Ascending aorta (tissue), 2 donors: ENCODE data around the gene TRPM6. TPM values are rescaled to one million over a fixed set of nuclear protein-coding genes. Genes with fewer than 3 reads are reported as not detected.

Source experiments
- DNase-seq, 2 donors: peaks; one replicate each; pipeline ENCODE4 v3.0.0-alpha.2; 2019; ENCODE audit warnings: low spot score in 2 of 2
- H3K27ac ChIP-seq, 2 donors: fragments of 200-600 bp; sonication (generic); one replicate each; pipeline ENCODE4 v1.5.1; 2016 to 2017; ENCODE audit warnings: mild to moderate bottlenecking in 1 of 2
- H3K27me3 ChIP-seq: fragments of 200-600 bp; sonication (generic); one replicate; pipeline ENCODE4 v1.5.1; 2017
- H3K36me3 ChIP-seq, 2 donors: fragments of 200-600 bp; sonication (generic); one replicate each; pipeline ENCODE4 v1.5.1; 2016
- H3K4me1 ChIP-seq, 2 donors: fragments of 200-600 bp; sonication (generic); one replicate each; pipeline ENCODE4 v1.5.1; 2016 to 2017; ENCODE audit warnings: mild to moderate bottlenecking in 1 of 2
- H3K4me3 ChIP-seq, 2 donors: fragments of 200-600 bp; sonication (generic); one replicate each; pipeline ENCODE4 v1.5.1; 2016 to 2017; ENCODE audit warnings: mild to moderate bottlenecking in 1 of 2
- H3K9me3 ChIP-seq, 2 donors: fragments of 200-600 bp; sonication (generic); one replicate each; pipeline ENCODE4 v1.5.1; 2016
- CTCF ChIP-seq, 3 experiments: fragments of 200-600 bp in 2 of 3; fragments of 450-650 bp in 1 of 3; sonication (generic) in 2 of 3; IDR thresholded peaks; one replicate each; pipeline ENCODE4 v1.5.1; 2016 to 2019; ENCODE audit warnings: antibody characterized with exemption in 3 of 3, mild to moderate bottlenecking in 1 of 3, moderate library complexity in 1 of 3
- intact Hi-C: fragments of 100-400 bp; cut with DNase I; formaldehyde crosslinking; loops from one replicate; pipeline ENCODE4 v1.15.1; 2023
- total RNA-seq: library from RNA; depleted of rRNA; stranded (reverse); fragments of >200 nt; gene quantifications from one replicate; pipeline ENCODE4 v1.1.0, GENCODE V29; 2016

The TRPM6 gene
- total RNA-seq, 1 donor from 2014 or later: 0.96 TPM

- Histone ChIP-seq H3K4me1 (no peaks in the 10 kb centered on the region), H3K4me3 (no peak overlapping the region), H3K36me3 (no peaks in the 10 kb centered on the region), H3K9me3 (peaks cover 9 to 15% of the 10 kb centered on the region in 2 donors), H3K27me3 (no peaks in the 10 kb centered on the region), H3K27ac (no peak overlapping the region)
- no peak for TF ChIP-seq CTCF (IDR thresholded peaks at IDR 0.05)
- no peak for DNase-seq
- intact Hi-C loops: no loop called here
Observed at GRCh38 chr9:74876382-74876949, 11.3 kb downstream of the TRPM6 start.

- TF ChIP-seq CTCF (IDR thresholded peaks at IDR 0.05): no peak
- intact Hi-C loops: no loop called here
- Histone ChIP-seq H3K27ac (no peak overlapping the region), H3K4me1 (no peaks in the 10 kb centered on the region), H3K4me3 (no peak overlapping the region), H3K9me3 (peaks cover 9 to 13% of the 10 kb centered on the region in 2 donors), H3K36me3 (no peaks in the 10 kb centered on the region), H3K27me3 (no peaks in the 10 kb centered on the region)
- DNase-seq: no peak
Observed at GRCh38 chr9:74875656-74876055, 12.1 kb downstream of the TRPM6 start.

DNA sequence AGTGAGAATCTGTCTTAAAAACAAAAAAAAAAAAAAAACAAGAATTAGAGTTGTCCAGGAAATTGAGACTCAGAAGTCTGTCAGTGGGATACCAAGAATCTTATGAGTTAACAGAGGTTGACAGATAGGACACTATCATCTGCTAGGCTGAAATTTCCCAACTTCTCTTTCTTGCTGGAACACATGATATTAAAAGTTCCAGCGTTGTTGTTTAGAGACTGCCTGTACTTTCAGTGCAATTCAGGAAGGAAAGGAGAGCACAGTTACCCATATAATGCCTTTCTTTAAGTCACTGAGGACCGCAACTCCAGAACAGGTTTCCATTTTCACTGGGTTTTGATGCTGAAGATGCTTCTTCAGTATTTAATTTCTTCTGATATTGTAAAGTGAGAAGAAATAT, 13.5 kb downstream of the TRPM6 start:
- Histone ChIP-seq H3K36me3 (no peaks in the 10 kb centered on the region), H3K9me3 (peaks cover 4 to 8% of the 10 kb centered on the region in 2 donors), H3K27ac (no peak overlapping the region), H3K4me1 (no peaks in the 10 kb centered on the region), H3K27me3 (no peaks in the 10 kb centered on the region), H3K4me3 (no peak overlapping the region)
- TF ChIP-seq CTCF (IDR thresholded peaks at IDR 0.05): no peak
- DNase-seq: no peak
- intact Hi-C loops: no loop called here

DNA sequence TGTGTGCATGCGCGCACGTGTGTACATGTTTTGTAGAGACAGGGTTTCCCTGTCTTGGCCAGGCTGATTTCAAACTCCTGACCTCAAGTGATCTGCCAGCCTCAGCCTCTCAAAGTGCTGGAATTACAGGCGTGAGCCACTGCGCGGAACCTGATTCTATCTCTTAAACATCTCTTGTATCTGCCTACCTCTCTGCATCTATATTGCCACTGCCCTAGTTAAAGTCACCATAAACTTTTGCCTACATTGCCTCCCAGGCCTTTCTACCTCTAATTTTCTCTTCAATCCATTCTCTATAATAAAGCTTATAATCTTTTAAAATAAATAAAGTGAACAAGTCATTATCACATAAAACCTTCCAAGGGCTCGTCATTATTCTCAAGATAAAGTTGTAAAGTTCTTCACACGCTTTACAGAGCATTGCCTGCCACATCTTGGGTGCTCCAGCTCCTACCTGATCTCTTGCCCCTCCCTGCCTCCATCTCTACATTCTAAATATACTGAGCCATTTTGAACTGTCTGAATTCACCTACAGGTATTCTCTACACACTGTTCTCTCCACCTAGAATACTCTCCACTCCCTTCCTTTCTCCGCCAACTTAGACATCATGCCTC, 15.0 kb downstream of the TRPM6 start:
- H3K27me3 ChIP-seq: no peaks in the 10 kb centered on the region
- intact Hi-C loops: no loop called here

GRCh38 chr9:74867483-74867882, 20.2 kb downstream of the TRPM6 start:
- H3K27ac ChIP-seq: no peak overlapping the region
- TF ChIP-seq CTCF (IDR thresholded peaks at IDR 0.05): no peak
- H3K36me3 ChIP-seq: no peaks in the 10 kb centered on the region
- no peaks in the 10 kb centered on the region for H3K9me3 ChIP-seq
- no peaks in the 10 kb centered on the region for H3K27me3 ChIP-seq
- H3K4me1 ChIP-seq: no peaks in the 10 kb centered on the region
- intact Hi-C loops: no loop called here
- H3K4me3 ChIP-seq: no peak overlapping the region
- no peak for DNase-seq

More for the DNA sequence above, 15.0 kb downstream of the TRPM6 start:
- no peaks in the 10 kb centered on the region for H3K9me3 ChIP-seq
- no peak overlapping the region for H3K4me3 ChIP-seq
- no peaks in the 10 kb centered on the region for H3K4me1 ChIP-seq
- no peaks in the 10 kb centered on the region for H3K36me3 ChIP-seq
- no peak for DNase-seq
- no peak overlapping the region for H3K27ac ChIP-seq
- TF ChIP-seq CTCF (IDR thresholded peaks at IDR 0.05): no peak
